MCF 10A (cell line): ENCODE data around the gene LILRB5. TPM values are rescaled to one million over a fixed set of nuclear protein-coding genes. Genes with fewer than 3 reads are reported as not detected.

Experiments
- BruUV-seq: library from RNA; stranded (reverse); fragments of 400-500 nt; replicated peaks from 2 replicates; lab custom pipeline; 2021; lab: Mats Ljungman, UMichigan
- CTCF ChIA-PET: fragments of 300-600 bp; sonication (Branson Sonifier 250); formaldehyde crosslinking; extraction: SDS; loops from one replicate; lab custom pipeline; 2021; ENCODE audit warnings: antibody characterized with exemption, inconsistent platforms; lab: Yijun Ruan, JAX
- POLR2A ChIA-PET: fragments of 300-600, 350-650 bp; sonication (Branson Sonifier 250); formaldehyde crosslinking; extraction: SDS; loops from one replicate; lab custom pipeline; 2020; ENCODE audit warnings: antibody characterized with exemption, inconsistent platforms; lab: Yijun Ruan, JAX
- DNase-seq: peaks from one replicate; pipeline ENCODE4 v3.0.0-alpha.2; 2018; ENCODE audit not compliant: unreplicated experiment
- H3K27ac Mint-ChIP-seq: one replicate; pipeline ENCODE4 v1.8.0; 2022; ENCODE audit warnings: mild to moderate bottlenecking, low read depth, mixed read lengths; ENCODE audit not compliant: unreplicated experiment
- H3K27me3 Mint-ChIP-seq: one replicate; pipeline ENCODE4 v1.8.0; 2022; ENCODE audit warnings: mixed read lengths; ENCODE audit not compliant: insufficient read depth, unreplicated experiment
- H3K36me3 Mint-ChIP-seq: one replicate; pipeline ENCODE4 v1.8.0; 2022; ENCODE audit warnings: mild to moderate bottlenecking, moderate library complexity, mixed read lengths; ENCODE audit not compliant: insufficient read depth, unreplicated experiment
- H3K4me1 Mint-ChIP-seq: one replicate; pipeline ENCODE4 v1.8.0; 2022; ENCODE audit warnings: mixed read lengths; ENCODE audit not compliant: insufficient read depth, unreplicated experiment
- H3K4me3 Mint-ChIP-seq: one replicate; pipeline ENCODE4 v1.8.0; 2022; ENCODE audit warnings: mild to moderate bottlenecking, moderate library complexity, mixed read lengths; ENCODE audit not compliant: unreplicated experiment
- H3K9me3 Mint-ChIP-seq: one replicate; pipeline ENCODE4 v1.8.0; 2022; ENCODE audit warnings: mixed read lengths; ENCODE audit not compliant: unreplicated experiment
- intact Hi-C: fragments of 100-400 bp; cut with micrococcal nuclease; formaldehyde crosslinking; loops from 2 replicates; pipeline ENCODE4 v1.14.1; 2022
- total RNA-seq: library from RNA; stranded (reverse); gene quantifications from 2 replicates; pipeline ENCODE4 v1.2.3, GENCODE V29; 2022
- TF ChIP-seq, protein P1 (sequence below): fragments of 200-600 bp; IDR thresholded peaks from one replicate; pipeline ENCODE4 v1.8.0; 2022; ENCODE audit warnings: antibody characterized with exemption, mild to moderate bottlenecking; ENCODE audit not compliant: unreplicated experiment

The LILRB5 gene
- total RNA-seq, 1 experiment from 2014 or later: not detected

DNA sequence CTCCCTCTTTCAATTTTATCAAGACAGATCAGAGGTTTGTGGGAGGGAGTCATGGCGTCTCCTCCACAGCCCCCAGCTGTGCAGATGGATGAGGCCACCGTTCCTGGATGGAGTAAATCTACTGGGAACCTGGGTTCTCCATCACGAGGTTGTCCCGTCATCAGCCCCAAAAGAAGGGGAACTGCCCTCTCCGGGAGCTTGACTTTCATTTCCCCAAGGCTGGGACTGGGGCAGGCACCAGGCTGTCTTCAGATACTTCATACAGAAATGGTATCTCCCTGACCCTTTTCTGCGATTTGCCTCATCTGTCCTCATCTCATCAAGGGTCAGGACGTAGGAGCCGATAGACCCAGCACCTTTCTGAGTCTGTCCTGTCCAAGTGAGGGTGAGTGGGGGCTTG lies 14.0 kb upstream of the LILRB5 start:
- TF ChIP-seq, protein P1, sequence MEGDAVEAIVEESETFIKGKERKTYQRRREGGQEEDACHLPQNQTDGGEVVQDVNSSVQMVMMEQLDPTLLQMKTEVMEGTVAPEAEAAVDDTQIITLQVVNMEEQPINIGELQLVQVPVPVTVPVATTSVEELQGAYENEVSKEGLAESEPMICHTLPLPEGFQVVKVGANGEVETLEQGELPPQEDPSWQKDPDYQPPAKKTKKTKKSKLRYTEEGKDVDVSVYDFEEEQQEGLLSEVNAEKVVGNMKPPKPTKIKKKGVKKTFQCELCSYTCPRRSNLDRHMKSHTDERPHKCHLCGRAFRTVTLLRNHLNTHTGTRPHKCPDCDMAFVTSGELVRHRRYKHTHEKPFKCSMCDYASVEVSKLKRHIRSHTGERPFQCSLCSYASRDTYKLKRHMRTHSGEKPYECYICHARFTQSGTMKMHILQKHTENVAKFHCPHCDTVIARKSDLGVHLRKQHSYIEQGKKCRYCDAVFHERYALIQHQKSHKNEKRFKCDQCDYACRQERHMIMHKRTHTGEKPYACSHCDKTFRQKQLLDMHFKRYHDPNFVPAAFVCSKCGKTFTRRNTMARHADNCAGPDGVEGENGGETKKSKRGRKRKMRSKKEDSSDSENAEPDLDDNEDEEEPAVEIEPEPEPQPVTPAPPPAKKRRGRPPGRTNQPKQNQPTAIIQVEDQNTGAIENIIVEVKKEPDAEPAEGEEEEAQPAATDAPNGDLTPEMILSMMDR: no peak
- no peak for DNase-seq
- H3K4me1 Mint-ChIP-seq: no peaks in the 10 kb centered on the region
- intact Hi-C loops: no loop called here
- CTCF ChIA-PET: interaction anchor here (0.7 kb wide), 1 partner anchor 119 kb away, joined by 7 read pairs; no protein-coding TSS in a partner anchor
- H3K36me3 Mint-ChIP-seq: no peaks in the 10 kb centered on the region
- peaks cover 87% of the 10 kb centered on the region for H3K27me3 Mint-ChIP-seq
- POLR2A ChIA-PET: no interaction called here
- H3K4me3 Mint-ChIP-seq: no peak overlapping the region
- H3K9me3 Mint-ChIP-seq: no peaks in the 10 kb centered on the region
- BruUV-seq: no TSS peak
- H3K27ac Mint-ChIP-seq: no peak overlapping the region

DNA sequence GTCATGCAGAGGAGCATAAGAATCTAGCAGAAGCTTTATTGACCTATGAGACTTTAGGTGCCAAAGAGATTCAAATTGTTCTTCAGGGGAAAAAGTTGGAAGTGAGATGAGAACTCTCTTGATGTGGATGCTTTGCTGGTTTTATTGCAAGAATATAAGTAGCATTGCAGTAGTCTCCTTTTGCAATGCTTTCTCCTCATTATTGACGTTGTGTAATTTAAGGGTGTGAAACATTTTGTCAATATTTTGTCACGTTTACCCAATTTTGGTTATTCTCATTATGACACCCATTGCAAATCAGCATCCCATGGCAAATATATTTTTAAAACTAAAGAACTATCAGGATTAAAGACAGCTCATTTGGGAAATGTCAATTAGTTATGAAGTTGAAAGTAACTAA lies 11.9 kb upstream of the LILRB5 start:
- no peak overlapping the region for H3K27ac Mint-ChIP-seq
- H3K27me3 Mint-ChIP-seq: peaks cover 81% of the 10 kb centered on the region
- H3K4me3 Mint-ChIP-seq: no peak overlapping the region
- no peak for DNase-seq
- no peaks in the 10 kb centered on the region for H3K36me3 Mint-ChIP-seq
- POLR2A ChIA-PET: no interaction called here
- H3K4me1 Mint-ChIP-seq: no peaks in the 10 kb centered on the region
- H3K9me3 Mint-ChIP-seq: no peaks in the 10 kb centered on the region
- TF ChIP-seq, protein P1: no peak
- no TSS peak for BruUV-seq
- CTCF ChIA-PET: no interaction called here
- intact Hi-C loops: no loop called here

DNA sequence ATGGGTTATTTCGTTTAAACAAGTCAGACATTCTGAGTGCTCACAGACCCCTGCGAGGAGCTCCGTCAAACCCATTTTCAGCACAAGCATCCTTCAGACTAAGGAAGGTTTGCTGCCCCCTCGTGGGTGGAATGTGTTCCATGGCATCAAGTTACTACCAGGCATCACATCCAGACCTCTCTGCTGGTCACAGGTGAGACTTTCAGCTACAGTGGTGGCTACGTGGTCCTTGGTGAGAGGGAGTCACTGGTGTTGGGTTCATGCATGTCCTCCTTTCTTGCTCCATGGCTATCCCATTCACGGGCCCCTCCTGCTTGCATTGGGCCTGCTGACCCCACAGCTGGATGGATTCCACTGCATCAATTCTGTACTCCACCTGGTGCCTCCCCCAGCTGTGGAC lies 9.1 kb upstream of the LILRB5 start:
- intact Hi-C loops: no loop called here
- TF ChIP-seq, protein P1: peak; percentile 58
- DNase-seq: peak; percentile 82
- peaks cover 56% of the 10 kb centered on the region for H3K27me3 Mint-ChIP-seq
- H3K4me1 Mint-ChIP-seq: no peaks in the 10 kb centered on the region
- H3K9me3 Mint-ChIP-seq: no peaks in the 10 kb centered on the region
- BruUV-seq: no TSS peak
- H3K36me3 Mint-ChIP-seq: no peaks in the 10 kb centered on the region
- no peak overlapping the region for H3K4me3 Mint-ChIP-seq
- CTCF ChIA-PET: interaction anchor here (0.6 to 4.1 kb wide), 31 partner anchors 9 to 877 kb away, joined by 3 to 25 read pairs (median 4); partner anchors contain the start of genes LILRB5 and MBOAT7
- H3K27ac Mint-ChIP-seq: no peak overlapping the region
- POLR2A ChIA-PET: interaction anchor here (0.7 to 1.4 kb wide), 2 partner anchors 66 to 183 kb away, joined by 3 read pairs; partner anchors contain the start of gene LENG8

- intact Hi-C loops: no loop called here
- Mint-ChIP-seq H3K27me3 (peaks cover 29% of the 10 kb centered on the region), H3K9me3 (no peaks in the 10 kb centered on the region), H3K4me1 (no peaks in the 10 kb centered on the region), H3K4me3 (no peak overlapping the region), H3K27ac (no peak overlapping the region), H3K36me3 (no peaks in the 10 kb centered on the region)
- CTCF ChIA-PET: interaction anchor here (0.5 kb wide), 1 partner anchor 729 kb away, joined by 3 read pairs; no protein-coding TSS in a partner anchor
- POLR2A ChIA-PET: no interaction called here
- TF ChIP-seq, protein P1: no peak
- no peak for DNase-seq
- no TSS peak for BruUV-seq
These were observed 5.4 kb upstream of the LILRB5 start for GRCh38 chr19:54262470-54262869.
